T-helper 17 cell (primary cell): ENCODE data around the gene ZNF148. TPM values are rescaled to one million over a fixed set of nuclear protein-coding genes. Genes with fewer than 3 reads are reported as not detected.
"Not testable (repeated sequence)": the region's sequence is repeated elsewhere in the genome, so short reads cannot be mapped to it uniquely, and the experiment has no call there.

Experiments used
- ATAC-seq: fragments of 150-1000 bp; cut with Tn5 transposase; 2 replicates; pipeline ENCODE4 v1.10.0; 2021; ENCODE audit warnings: mild to moderate bottlenecking, moderate library complexity
- DNase-seq, 3 donors: peaks; one replicate each; pipeline versions ENCODE4 v3.0.0 to v3.0.0-alpha.2; 2020 to 2021
- H3K9me3 ChIP-seq: one replicate; pipeline ENCODE4 v1.7.0; 2013; ENCODE audit warnings: low read length, mild to moderate bottlenecking; ENCODE audit not compliant: control insufficient read depth, poor library complexity, severe bottlenecking
- H3K27ac Mint-ChIP-seq: one replicate; pipeline ENCODE4 v1.8.0; 2022; ENCODE audit warnings: mild to moderate bottlenecking, moderate library complexity, mixed read lengths
- H3K27me3 Mint-ChIP-seq: one replicate; pipeline ENCODE4 v1.8.0; 2022; ENCODE audit warnings: mixed read lengths
- H3K36me3 Mint-ChIP-seq: one replicate; pipeline ENCODE4 v1.8.0; 2022; ENCODE audit warnings: low read depth, mixed read lengths
- H3K4me1 Mint-ChIP-seq: one replicate; pipeline ENCODE4 v1.8.0; 2022; ENCODE audit warnings: mild to moderate bottlenecking, mixed read lengths
- H3K4me3 Mint-ChIP-seq: one replicate; pipeline ENCODE4 v1.8.0; 2022; ENCODE audit warnings: mild to moderate bottlenecking, moderate library complexity, mixed read lengths
- total RNA-seq, 4 donors: library from RNA in 2 of 4; stranded (reverse) in 2 of 4; gene quantifications; one replicate each; pipeline ENCODE4 v1.2.3 and lab custom pipeline; 2022 to 2026

The ZNF148 gene
- total RNA-seq, 2 donors from 2014 or later, result 40.0 to 40.8 TPM

- peaks cover 45% of the 10 kb centered on the region for H3K27me3 Mint-ChIP-seq
- no peak overlapping the region for H3K4me3 Mint-ChIP-seq
- no peak overlapping the region for H3K27ac Mint-ChIP-seq
- DNase-seq, result no peak
- no peak for ATAC-seq
- H3K9me3 ChIP-seq, result no peaks in the 10 kb centered on the region
- H3K36me3 Mint-ChIP-seq, result peaks cover 13% of the 10 kb centered on the region
- H3K4me1 Mint-ChIP-seq, result peaks cover 8% of the 10 kb centered on the region
These were observed 19.3 kb upstream of the ZNF148 start for GRCh38 chr3:125394406-125394805.

GRCh38 chr3:125389282-125389681 is 14.2 kb upstream of the ZNF148 start:
- peaks cover 14% of the 10 kb centered on the region for H3K4me1 Mint-ChIP-seq
- DNase-seq (no peak), ATAC-seq (no peak)
- H3K27me3 Mint-ChIP-seq, result peaks cover 33% of the 10 kb centered on the region
- peaks cover 5% of the 10 kb centered on the region for H3K36me3 Mint-ChIP-seq
- H3K4me3 Mint-ChIP-seq, result peak overlapping the region; percentile 64
- H3K9me3 ChIP-seq, result no peaks in the 10 kb centered on the region
- H3K27ac Mint-ChIP-seq, result no peak overlapping the region

- Mint-ChIP-seq H3K4me1 (peaks cover 15% of the 10 kb centered on the region), H3K27me3 (peaks cover 34% of the 10 kb centered on the region)
- not testable (repeated sequence) for H3K4me3 Mint-ChIP-seq
These were observed 13.2 kb upstream of the ZNF148 start for GRCh38 chr3:125388369-125388768.

GRCh38 chr3:125386811-125387210 is 11.7 kb upstream of the ZNF148 start:
- ATAC-seq (no peak), DNase-seq (no peak)
- H3K27ac Mint-ChIP-seq, result no peak overlapping the region
- H3K27me3 Mint-ChIP-seq, result peaks cover 33% of the 10 kb centered on the region
- H3K36me3 Mint-ChIP-seq, result peaks cover 4% of the 10 kb centered on the region
- H3K4me3 Mint-ChIP-seq, result peak overlapping the region; percentile 5
- no peaks in the 10 kb centered on the region for H3K9me3 ChIP-seq
- H3K4me1 Mint-ChIP-seq, result peaks cover 16% of the 10 kb centered on the region

More at GRCh38 chr3:125388369-125388768, 13.2 kb upstream of the ZNF148 start:
- H3K27ac Mint-ChIP-seq, ATAC-seq, H3K36me3 Mint-ChIP-seq, DNase-seq, H3K9me3 ChIP-seq: not testable (repeated sequence)

GRCh38 chr3:125383744-125384143 is 8.6 kb upstream of the ZNF148 start:
- ATAC-seq (no peak), DNase-seq (no peak)
- Mint-ChIP-seq H3K36me3 (peaks cover 2% of the 10 kb centered on the region), H3K4me1 (peaks cover 10% of the 10 kb centered on the region), H3K4me3 (no peak overlapping the region), H3K27me3 (peaks cover 28% of the 10 kb centered on the region), H3K27ac (no peak overlapping the region)
- no peaks in the 10 kb centered on the region for H3K9me3 ChIP-seq

- peaks cover 28% of the 10 kb centered on the region for H3K27me3 Mint-ChIP-seq
- peaks cover 13% of the 10 kb centered on the region for H3K4me1 Mint-ChIP-seq
- H3K4me3 Mint-ChIP-seq, result no peak overlapping the region
- no peak for DNase-seq
- H3K27ac Mint-ChIP-seq, result peak overlapping the region; percentile 29
- ATAC-seq, result no peak
- H3K36me3 Mint-ChIP-seq, result peaks cover 2% of the 10 kb centered on the region
- H3K9me3 ChIP-seq, result no peaks in the 10 kb centered on the region
These were observed 7.2 kb upstream of the ZNF148 start for GRCh38 chr3:125382298-125382697.

- DNase-seq (no peak), ATAC-seq (peak; percentile 77)
- Mint-ChIP-seq H3K4me1 (peaks cover 10% of the 10 kb centered on the region), H3K36me3 (peaks cover 2% of the 10 kb centered on the region), H3K4me3 (no peak overlapping the region), H3K27ac (peak overlapping the region; percentile 29), H3K27me3 (peaks cover 25% of the 10 kb centered on the region)
- H3K9me3 ChIP-seq, result no peaks in the 10 kb centered on the region
These were observed 6.6 kb upstream of the ZNF148 start for GRCh38 chr3:125381743-125382142.

GRCh38 chr3:125381314-125381713 is 6.2 kb upstream of the ZNF148 start:
- Mint-ChIP-seq H3K27ac (no peak overlapping the region), H3K4me1 (peaks cover 10% of the 10 kb centered on the region), H3K27me3 (peaks cover 23% of the 10 kb centered on the region), H3K36me3 (peaks cover 2% of the 10 kb centered on the region), H3K4me3 (no peak overlapping the region)
- H3K9me3 ChIP-seq, result no peaks in the 10 kb centered on the region
- ATAC-seq (no peak), DNase-seq (no peak)

- peaks cover 19% of the 10 kb centered on the region for H3K4me1 Mint-ChIP-seq
- DNase-seq, result no peak
- H3K9me3 ChIP-seq, result no peaks in the 10 kb centered on the region
- H3K36me3 Mint-ChIP-seq, result peaks cover 7% of the 10 kb centered on the region
- no peak overlapping the region for H3K4me3 Mint-ChIP-seq
- no peak for ATAC-seq
- no peak overlapping the region for H3K27ac Mint-ChIP-seq
- peaks cover 13% of the 10 kb centered on the region for H3K27me3 Mint-ChIP-seq
These were observed 4.4 kb upstream of the ZNF148 start for GRCh38 chr3:125379483-125379882.

GRCh38 chr3:125378762-125379161 is 3.6 kb upstream of the ZNF148 start:
- ATAC-seq, result no peak

GRCh38 chr3:125375950-125376679 is 990 bp upstream of the ZNF148 start:
- no peak for ATAC-seq
- Mint-ChIP-seq H3K4me3 (peak overlapping the region; percentile 99), H3K27ac (peak overlapping the region; percentile 99), H3K4me1 (peaks cover 29% of the 10 kb centered on the region), H3K36me3 (peaks cover 8% of the 10 kb centered on the region), H3K27me3 (peaks cover 4% of the 10 kb centered on the region)
- H3K9me3 ChIP-seq, result no peaks in the 10 kb centered on the region
- DNase-seq, result no peak

More at GRCh38 chr3:125378762-125379161, 3.6 kb upstream of the ZNF148 start:
- peaks cover 8% of the 10 kb centered on the region for H3K36me3 Mint-ChIP-seq
- no peak overlapping the region for H3K27ac Mint-ChIP-seq
- no peak for DNase-seq
- no peak overlapping the region for H3K4me3 Mint-ChIP-seq
- H3K4me1 Mint-ChIP-seq, result peaks cover 24% of the 10 kb centered on the region
- no peaks in the 10 kb centered on the region for H3K9me3 ChIP-seq
- peaks cover 7% of the 10 kb centered on the region for H3K27me3 Mint-ChIP-seq

- Mint-ChIP-seq H3K4me1 (peaks cover 39% of the 10 kb centered on the region), H3K27ac (peak overlapping the region; percentile 99), H3K36me3 (peaks cover 13% of the 10 kb centered on the region), H3K4me3 (peak overlapping the region; percentile 99), H3K27me3 (no peaks in the 10 kb centered on the region)
- H3K9me3 ChIP-seq, result no peaks in the 10 kb centered on the region
- ATAC-seq (peak; percentile 26), DNase-seq (peak in 1 of 3 donors; percentile 14)
These were observed 577 bp downstream of the ZNF148 start for GRCh38 chr3:125374501-125374995.

- Mint-ChIP-seq H3K36me3 (peaks cover 13% of the 10 kb centered on the region), H3K4me3 (no peak overlapping the region), H3K27me3 (no peaks in the 10 kb centered on the region), H3K27ac (peak overlapping the region; percentile 39), H3K4me1 (peaks cover 61% of the 10 kb centered on the region)
- no peak for ATAC-seq
- DNase-seq, result no peak
- no peaks in the 10 kb centered on the region for H3K9me3 ChIP-seq
These were observed 7.5 kb downstream of the ZNF148 start for GRCh38 chr3:125367403-125368230.
